ENCODE measurements around the gene HDAC1.
"Not testable (repeated sequence)": the region's sequence is repeated elsewhere in the genome, so short reads cannot be mapped to it uniquely, and the experiment has no call there.

HDAC1 gene

DNA sequence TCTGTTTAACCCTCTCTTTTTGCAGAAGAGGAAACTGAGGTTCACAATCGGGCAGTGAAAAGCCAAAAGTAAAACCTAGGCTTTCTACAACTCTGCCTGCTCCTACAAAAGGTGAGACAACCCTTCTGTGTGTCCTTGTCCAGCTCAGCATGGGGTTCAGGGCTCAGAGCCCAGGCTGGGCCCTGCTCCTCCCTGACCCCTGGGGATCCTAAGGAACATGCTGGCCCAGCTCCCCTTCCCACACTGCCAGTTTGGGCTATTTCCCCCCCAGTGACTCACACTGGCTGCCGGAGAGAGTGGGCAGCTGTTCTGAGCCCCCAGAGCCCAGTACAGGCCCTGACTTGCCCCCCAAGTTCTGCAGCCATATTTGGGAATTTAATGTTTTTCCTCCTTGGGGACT, 61.5 kb downstream of the HDAC1 start:
- in situ Hi-C loops (cut with MboI; ENCODE audit: low sequenced_read_pairs): no loop called here
- Histone ChIP-seq H3K4me3 (no peak overlapping the region), H3K27me3 (ENCODE audit: low read depth) (no peaks in the 10 kb centered on the region), H3K9me3 (0 out of 2 replicates have a peak, but pooled peaks cover 5% of the 10 kb centered on the region), H3K4me1 (peaks cover 8% of the 10 kb centered on the region), H3K36me3 (replicated peaks) (peaks cover 5% of the 10 kb centered on the region; the same call in 1 of the 2 replicates)
- no peak for DNase-seq (ENCODE audit: low spot score in 2 of 2)

DNA sequence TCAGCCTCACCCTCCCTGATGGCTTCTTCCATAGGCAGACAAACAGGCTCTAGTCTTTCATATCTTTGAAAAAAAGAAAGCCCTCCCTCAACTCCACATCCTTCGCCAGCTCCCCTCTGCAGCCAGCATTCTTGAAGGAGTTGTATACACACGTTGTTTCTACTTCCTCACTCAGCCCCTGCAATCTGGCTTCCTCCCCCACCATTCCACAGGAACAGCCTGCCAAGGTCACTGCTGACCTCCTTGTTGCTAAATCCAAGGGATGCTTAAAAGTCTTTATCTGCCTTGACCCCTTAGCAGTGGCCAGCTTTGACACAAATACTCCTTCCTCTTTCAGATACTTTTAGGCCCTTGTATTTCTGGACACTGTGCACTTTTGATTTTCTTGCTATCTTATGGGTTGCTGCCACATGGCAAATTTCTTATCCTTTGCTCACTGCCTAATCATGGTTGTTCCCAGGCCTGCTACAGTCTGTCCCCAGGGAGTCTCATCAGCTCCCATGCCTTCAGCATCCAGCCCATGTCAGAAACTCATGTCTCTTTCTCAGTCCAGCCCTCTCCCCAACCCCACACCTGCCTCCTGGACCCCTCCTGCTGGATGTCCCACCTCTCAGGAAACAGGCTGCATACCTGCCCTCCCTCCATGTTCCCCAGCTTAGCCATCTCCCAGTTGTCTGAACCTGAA, 62.1 kb downstream of the HDAC1 start:
- H3K36me3 ChIP-seq (replicated peaks): peaks cover 6% of the 10 kb centered on the region; the same call in 1 of the 2 replicates
- in situ Hi-C loops (cut with MboI; ENCODE audit: low sequenced_read_pairs): no loop called here
- no peak overlapping the region for H3K4me3 ChIP-seq
- H3K9me3 ChIP-seq: 0 out of 2 replicates have a peak, but pooled peaks cover 5% of the 10 kb centered on the region
- DNase-seq (ENCODE audit: low spot score in 2 of 2): no peak
- H3K27me3 ChIP-seq (ENCODE audit: low read depth): no peaks in the 10 kb centered on the region
- H3K4me1 ChIP-seq: peaks cover 8% of the 10 kb centered on the region

DNA sequence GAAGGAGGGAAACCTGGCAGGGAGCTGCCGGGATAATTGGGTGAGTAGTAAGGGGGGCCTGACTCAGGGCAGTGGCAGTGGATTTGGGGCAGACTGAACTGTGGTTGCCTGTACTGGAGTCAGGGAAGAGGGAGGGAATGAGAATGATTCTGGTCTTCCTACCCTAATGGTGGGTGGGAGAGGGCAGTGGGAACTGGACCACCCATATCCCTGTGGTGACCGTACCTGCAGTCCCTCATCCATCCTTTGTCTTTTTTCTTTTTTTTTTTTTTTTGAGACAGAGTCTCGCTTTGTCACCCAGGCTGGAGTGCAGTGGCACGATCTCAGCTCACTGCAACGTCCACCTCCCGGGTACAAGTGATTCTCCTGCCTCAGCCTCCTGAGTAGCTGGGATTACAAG, 63.9 kb downstream of the HDAC1 start:
- H3K27me3 ChIP-seq (ENCODE audit: low read depth); H3K36me3 ChIP-seq (replicated peaks); H3K4me1 ChIP-seq; in situ Hi-C loops (cut with MboI; ENCODE audit: low sequenced_read_pairs); DNase-seq (ENCODE audit: low spot score in 2 of 2); H3K9me3 ChIP-seq; H3K4me3 ChIP-seq: not testable (repeated sequence)

DNA sequence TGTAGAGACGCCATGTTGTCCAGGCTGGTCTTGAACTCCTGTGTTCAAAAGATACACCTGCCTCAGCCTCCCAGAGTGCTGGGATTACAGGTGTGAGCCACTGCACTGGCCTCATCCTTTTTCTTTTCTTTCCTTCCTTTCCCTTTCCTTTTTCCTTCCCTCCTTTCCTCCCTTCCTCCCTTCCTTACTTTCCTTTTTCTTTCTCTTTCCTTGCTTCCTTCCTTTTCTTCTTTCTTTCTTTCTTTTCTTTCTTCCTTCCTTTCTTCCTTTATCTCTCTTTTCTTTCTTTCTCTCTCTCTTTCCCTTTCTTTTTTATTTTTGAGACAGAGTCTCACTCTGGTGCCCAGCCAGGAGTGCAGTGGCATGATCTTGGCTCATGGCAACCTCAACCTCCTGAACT, 64.6 kb downstream of the HDAC1 start:
- no peak for DNase-seq (ENCODE audit: low spot score in 2 of 2)
- Histone ChIP-seq H3K4me1 (peaks cover 5% of the 10 kb centered on the region), H3K9me3 (no peaks in the 10 kb centered on the region), H3K36me3 (replicated peaks) (peaks cover 3% of the 10 kb centered on the region; the same call in 1 of the 2 replicates), H3K4me3 (no peak overlapping the region), H3K27me3 (ENCODE audit: low read depth) (no peaks in the 10 kb centered on the region)
- in situ Hi-C loops (cut with MboI; ENCODE audit: low sequenced_read_pairs): no loop called here

DNA sequence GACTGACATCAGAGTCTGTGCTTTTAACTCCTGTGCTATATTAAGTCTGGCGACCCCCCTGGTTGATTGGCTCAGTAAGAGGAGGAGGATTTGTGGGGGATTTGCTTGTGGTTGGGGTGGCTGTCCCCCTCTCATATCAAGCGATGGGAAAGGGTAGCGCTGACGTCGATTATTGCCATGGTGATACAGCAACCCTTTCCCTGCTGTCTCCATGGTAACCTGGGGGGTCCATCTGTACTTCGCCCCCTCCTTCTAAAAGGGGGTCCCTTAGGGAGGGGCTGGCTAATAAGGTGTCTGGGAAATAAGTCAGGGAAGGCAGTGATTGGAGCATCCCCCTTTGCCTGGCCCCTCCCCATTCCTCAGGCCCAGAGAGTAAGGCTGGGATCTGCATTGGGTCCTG, 65.7 kb downstream of the HDAC1 start:
- Histone ChIP-seq H3K4me1 (no peaks in the 10 kb centered on the region), H3K27me3 (ENCODE audit: low read depth) (no peaks in the 10 kb centered on the region), H3K36me3 (replicated peaks) (peaks cover 3% of the 10 kb centered on the region; the same call in 1 of the 2 replicates), H3K4me3 (no peak overlapping the region), H3K9me3 (no peaks in the 10 kb centered on the region)
- in situ Hi-C loops (cut with MboI; ENCODE audit: low sequenced_read_pairs): no loop called here
- DNase-seq (ENCODE audit: low spot score in 2 of 2): no peak

DNA sequence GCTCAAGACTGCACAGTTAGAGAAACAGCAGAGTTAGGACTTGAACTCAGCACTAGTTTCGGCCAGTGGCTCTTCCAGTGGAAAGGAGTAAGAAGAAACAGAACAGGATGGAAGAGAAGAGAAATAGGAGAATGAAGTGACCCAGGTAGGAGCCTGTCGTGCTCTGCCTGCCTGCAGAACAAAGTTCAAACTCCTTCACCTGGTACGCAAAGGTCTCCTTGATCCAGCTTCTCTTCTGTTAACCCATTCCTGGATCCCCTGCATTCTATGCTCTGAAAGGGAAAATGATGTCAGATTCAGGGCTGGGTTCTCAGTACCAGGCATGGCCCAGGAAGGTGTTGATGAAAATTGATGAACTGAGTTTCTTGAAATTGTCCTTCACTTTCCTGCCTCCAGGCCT, 66.6 kb downstream of the HDAC1 start:
- Histone ChIP-seq H3K4me3 (no peak overlapping the region), H3K36me3 (replicated peaks) (peaks cover 8% of the 10 kb centered on the region; the same call in 1 of the 2 replicates), H3K4me1 (no peaks in the 10 kb centered on the region), H3K27me3 (ENCODE audit: low read depth) (no peaks in the 10 kb centered on the region), H3K9me3 (no peaks in the 10 kb centered on the region)
- DNase-seq (ENCODE audit: low spot score in 2 of 2): no peak
- in situ Hi-C loops (cut with MboI; ENCODE audit: low sequenced_read_pairs): no loop called here

DNA sequence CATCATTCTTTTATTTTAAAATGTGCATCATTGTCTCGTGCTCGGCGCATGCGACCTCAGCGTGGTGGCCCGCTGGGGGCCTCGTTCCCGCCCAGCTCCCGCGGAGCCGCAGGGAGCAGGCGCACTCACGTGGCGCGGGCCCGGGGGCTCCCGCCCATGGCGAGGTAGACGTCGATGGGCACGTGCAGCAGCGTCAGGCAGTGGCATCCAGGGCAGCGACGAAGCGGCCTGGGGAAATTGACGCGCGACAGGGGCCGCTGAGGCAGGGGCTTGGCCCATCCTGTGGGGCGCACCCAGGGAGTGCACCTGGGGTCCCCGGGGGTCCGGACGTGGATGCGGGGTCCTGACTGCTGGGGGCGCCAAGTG, 69.4 kb downstream of the HDAC1 start:
- Histone ChIP-seq H3K4me3 (no peak overlapping the region), H3K27me3 (ENCODE audit: low read depth) (no peaks in the 10 kb centered on the region), H3K4me1 (no peaks in the 10 kb centered on the region), H3K36me3 (replicated peaks) (peaks cover 15% of the 10 kb centered on the region), H3K9me3 (no peaks in the 10 kb centered on the region)
- no peak for DNase-seq (ENCODE audit: low spot score in 2 of 2)
- in situ Hi-C loops (cut with MboI; ENCODE audit: low sequenced_read_pairs): no loop called here

DNA sequence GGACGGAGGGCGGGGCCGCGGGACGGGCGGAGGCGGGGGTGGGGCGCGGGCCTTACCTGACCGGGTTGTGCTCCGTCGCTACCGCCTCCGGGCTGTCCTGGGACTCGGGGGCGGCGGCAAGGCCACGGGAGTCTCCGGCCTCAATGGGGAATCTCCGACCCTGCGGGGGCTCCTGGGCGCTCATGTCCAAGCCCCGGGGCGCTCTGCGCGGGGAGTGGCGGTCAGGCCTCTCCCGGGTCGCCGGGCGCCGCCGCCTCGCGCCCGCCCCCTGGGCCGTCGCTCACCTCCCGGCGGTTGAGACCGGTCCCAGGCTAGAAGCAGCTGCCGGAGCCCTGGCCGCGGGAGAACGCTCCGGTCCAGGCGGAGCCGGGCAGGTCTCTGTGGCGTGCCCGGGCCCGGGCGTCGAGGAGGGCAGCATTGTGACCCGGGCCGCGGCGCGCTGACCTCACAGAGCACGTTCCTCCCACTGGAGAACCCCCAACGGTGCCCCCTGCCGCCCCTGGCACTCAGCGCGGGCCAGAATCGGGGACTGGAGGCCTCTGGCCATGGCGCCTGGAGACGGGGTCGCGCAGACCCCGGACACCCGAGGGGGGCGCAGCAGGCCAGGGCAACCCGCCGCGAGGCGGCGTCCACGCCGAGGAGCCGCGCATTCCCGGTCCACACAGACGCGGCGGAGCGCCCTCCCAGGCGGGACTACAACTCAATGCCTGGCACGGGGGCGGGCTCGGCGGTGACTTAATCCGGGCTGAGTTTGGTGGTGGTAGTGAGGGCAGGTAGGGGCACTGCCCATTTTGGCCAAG, 70.0 kb downstream of the HDAC1 start:
- Histone ChIP-seq H3K36me3 (replicated peaks) (peaks cover 19% of the 10 kb centered on the region), H3K4me1 (no peaks in the 10 kb centered on the region), H3K9me3 (no peaks in the 10 kb centered on the region), H3K27me3 (ENCODE audit: low read depth) (no peaks in the 10 kb centered on the region), H3K4me3 (no peak overlapping the region)
- DNase-seq (ENCODE audit: low spot score in 2 of 2): no peak
- in situ Hi-C loops (cut with MboI; ENCODE audit: low sequenced_read_pairs): no loop called here

DNA sequence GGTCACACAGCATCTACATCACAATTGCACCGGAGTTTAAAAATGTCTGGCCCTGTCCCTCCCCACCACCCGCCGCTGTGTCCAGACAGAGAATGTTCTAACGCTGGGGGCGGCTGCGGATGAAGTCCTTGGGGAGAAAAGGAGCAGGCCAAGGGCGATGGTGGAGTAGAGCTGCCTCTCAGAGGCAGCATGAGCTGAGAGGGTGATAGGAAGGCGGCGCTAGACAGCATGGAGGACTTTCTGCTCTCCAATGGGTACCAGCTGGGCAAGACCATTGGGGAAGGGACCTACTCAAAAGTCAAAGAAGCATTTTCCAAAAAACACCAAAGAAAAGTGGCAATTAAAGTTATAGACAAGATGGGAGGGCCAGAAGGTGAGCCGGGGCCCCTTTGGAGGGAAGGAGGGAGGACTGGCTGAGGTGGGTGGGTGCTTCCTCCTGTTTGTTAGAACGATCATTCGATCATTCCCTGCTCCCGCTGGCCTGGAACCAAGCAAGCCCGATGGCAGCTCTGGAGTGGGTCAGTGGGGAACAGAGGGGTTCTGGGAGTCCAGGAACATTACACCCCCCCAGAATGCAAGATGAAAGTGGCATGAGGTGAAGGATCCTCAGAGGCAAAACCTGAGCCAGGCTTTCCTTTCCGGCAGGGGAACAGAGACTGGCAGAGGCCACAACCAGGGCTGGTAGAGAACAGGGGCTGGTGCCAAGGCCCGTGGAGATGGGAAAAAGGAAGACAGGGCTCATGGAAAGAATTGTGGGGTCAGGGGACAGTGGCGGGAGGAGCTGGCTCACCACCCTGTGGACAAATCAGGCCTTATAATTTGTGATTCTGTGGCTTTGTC, 70.8 kb downstream of the HDAC1 start, which contains the start of the genes FAM229A and TSSK3:
TSS of gene FAM229A (minus strand) at position 12 of the 840 bp plus-strand sequence. CDS start 394 bp downstream, outside the sequence.
TSS of gene TSSK3 (plus strand) at position 66 of the 840 bp plus-strand sequence. CDS start at position 229, 163 bp downstream.
- H3K4me3 ChIP-seq: no peak within 1 kb of the TSS
- H3K27me3 ChIP-seq (ENCODE audit: low read depth): no peaks in the 10 kb centered on the region
- DNase-seq (ENCODE audit: low spot score in 2 of 2): no peak
- H3K4me1 ChIP-seq: no peaks in the 10 kb centered on the region
- H3K36me3 ChIP-seq (replicated peaks): peaks cover 28% of the 10 kb centered on the region
- in situ Hi-C loops (cut with MboI; ENCODE audit: low sequenced_read_pairs): no loop called here
- no peaks in the 10 kb centered on the region for H3K9me3 ChIP-seq

DNA sequence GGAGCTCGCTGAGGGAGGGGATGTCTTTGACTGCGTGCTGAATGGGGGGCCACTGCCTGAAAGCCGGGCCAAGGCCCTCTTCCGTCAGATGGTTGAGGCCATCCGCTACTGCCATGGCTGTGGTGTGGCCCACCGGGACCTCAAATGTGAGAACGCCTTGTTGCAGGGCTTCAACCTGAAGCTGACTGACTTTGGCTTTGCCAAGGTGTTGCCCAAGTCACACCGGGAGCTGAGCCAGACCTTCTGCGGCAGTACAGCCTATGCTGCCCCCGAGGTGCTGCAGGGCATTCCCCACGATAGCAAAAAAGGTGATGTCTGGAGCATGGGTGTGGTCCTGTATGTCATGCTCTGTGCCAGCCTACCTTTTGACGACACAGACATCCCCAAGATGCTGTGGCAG, 71.8 kb downstream of the HDAC1 start:
- Histone ChIP-seq H3K9me3 (no peaks in the 10 kb centered on the region), H3K4me3 (no peak overlapping the region), H3K4me1 (no peaks in the 10 kb centered on the region), H3K36me3 (replicated peaks) (peaks cover 26% of the 10 kb centered on the region), H3K27me3 (ENCODE audit: low read depth) (no peaks in the 10 kb centered on the region)
- no peak for DNase-seq (ENCODE audit: low spot score in 2 of 2)
- in situ Hi-C loops (cut with MboI; ENCODE audit: low sequenced_read_pairs): no loop called here

DNA sequence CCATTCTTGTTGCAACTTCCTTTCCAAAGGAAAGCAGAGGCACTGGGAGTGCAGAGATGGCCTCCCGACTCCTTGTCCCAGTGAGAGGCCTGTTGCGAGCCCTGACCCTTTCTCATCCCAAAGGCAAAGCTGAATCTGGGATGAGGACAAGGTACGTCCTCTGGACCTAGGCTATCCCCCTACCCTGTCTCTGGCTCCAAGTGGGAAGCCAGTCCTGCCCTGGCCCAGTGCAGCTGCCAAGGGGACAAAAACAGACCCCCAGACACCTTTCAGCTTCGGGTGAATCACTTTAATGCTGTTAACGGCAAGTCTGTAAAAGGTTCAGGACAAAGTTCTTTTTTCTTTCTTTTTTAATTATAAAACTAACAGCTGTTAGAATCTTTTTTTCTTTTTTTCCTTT, 73.0 kb downstream of the HDAC1 start:
- Histone ChIP-seq H3K4me3 (no peak overlapping the region), H3K36me3 (replicated peaks) (peaks cover 26% of the 10 kb centered on the region), H3K9me3 (no peaks in the 10 kb centered on the region), H3K4me1 (no peaks in the 10 kb centered on the region), H3K27me3 (ENCODE audit: low read depth) (no peaks in the 10 kb centered on the region)
- in situ Hi-C loops (cut with MboI; ENCODE audit: low sequenced_read_pairs): no loop called here
- no peak for DNase-seq (ENCODE audit: low spot score in 2 of 2)

DNA sequence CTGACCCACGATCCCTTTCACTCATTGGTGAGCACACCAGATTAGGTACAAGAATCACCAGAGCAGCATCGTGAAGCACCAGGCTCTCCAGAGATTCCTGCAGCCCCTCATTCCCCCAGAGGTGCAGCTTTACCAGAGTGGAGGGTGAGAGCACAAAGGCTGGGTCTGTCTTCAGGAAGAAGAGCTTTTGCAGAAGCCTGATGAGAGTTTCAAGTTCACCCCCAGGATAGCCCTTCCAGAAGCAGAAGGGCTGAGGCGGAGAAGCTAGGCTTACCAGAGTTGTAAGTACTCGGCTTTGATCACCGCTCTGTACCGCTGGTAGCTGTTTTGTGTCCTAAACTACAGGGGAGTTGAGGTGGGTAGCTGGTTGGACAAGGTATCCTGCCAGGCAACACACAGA, 73.6 kb downstream of the HDAC1 start:
- in situ Hi-C loops (cut with MboI; ENCODE audit: low sequenced_read_pairs): no loop called here
- no peaks in the 10 kb centered on the region for H3K27me3 ChIP-seq (ENCODE audit: low read depth)
- H3K9me3 ChIP-seq: no peaks in the 10 kb centered on the region
- H3K36me3 ChIP-seq (replicated peaks): peaks cover 29% of the 10 kb centered on the region
- no peak overlapping the region for H3K4me3 ChIP-seq
- DNase-seq (ENCODE audit: low spot score in 2 of 2): no peak
- no peaks in the 10 kb centered on the region for H3K4me1 ChIP-seq

DNA sequence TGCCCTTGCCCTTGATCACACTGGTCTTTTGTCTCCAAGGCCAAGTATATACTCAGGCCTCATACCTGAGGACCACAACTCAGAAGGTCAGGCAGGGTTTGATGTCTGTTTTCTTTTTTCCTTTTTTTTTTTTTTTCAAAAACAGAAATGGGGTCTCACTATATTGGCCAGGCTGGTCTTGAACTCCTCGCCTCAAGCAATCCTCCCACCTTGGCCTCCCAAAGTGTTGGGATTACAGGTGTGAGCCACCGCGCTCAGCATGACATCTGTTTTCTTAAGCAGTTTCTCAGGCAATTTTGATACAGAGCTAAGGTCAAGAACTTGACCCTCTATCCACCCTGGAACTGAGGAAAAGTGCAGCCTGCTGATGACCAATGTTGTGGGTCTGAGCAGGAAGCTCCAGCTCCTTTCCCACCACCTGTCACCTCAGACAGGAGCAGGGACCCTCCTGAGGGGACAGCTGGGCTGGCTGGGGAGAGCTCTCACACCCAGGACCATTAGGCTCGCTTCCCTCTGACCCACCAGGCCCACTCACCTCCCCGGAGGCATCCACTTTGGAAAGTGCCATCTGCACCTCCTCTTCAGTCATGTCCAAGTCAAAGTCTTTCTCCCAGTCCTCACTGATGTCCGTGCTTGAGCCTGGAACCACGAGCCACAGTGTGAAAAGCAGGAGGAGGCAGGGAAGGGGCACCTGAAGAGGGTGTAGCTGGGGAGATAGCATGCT, 76.2 kb downstream of the HDAC1 start:
- no peaks in the 10 kb centered on the region for H3K9me3 ChIP-seq
- no peak for DNase-seq (ENCODE audit: low spot score in 2 of 2)
- in situ Hi-C loops (cut with MboI; ENCODE audit: low sequenced_read_pairs): no loop called here
- no peaks in the 10 kb centered on the region for H3K4me1 ChIP-seq
- H3K4me3 ChIP-seq: no peak overlapping the region
- H3K36me3 ChIP-seq (replicated peaks): peaks cover 42% of the 10 kb centered on the region
- no peaks in the 10 kb centered on the region for H3K27me3 ChIP-seq (ENCODE audit: low read depth)

All from HAP-1 (cell line).